ENCODE results near the gene MALL.
"Not testable (repeated sequence)": the region's sequence is repeated elsewhere in the genome, so short reads cannot be mapped to it uniquely, and the experiment has no call there.

MALL gene

DNA sequence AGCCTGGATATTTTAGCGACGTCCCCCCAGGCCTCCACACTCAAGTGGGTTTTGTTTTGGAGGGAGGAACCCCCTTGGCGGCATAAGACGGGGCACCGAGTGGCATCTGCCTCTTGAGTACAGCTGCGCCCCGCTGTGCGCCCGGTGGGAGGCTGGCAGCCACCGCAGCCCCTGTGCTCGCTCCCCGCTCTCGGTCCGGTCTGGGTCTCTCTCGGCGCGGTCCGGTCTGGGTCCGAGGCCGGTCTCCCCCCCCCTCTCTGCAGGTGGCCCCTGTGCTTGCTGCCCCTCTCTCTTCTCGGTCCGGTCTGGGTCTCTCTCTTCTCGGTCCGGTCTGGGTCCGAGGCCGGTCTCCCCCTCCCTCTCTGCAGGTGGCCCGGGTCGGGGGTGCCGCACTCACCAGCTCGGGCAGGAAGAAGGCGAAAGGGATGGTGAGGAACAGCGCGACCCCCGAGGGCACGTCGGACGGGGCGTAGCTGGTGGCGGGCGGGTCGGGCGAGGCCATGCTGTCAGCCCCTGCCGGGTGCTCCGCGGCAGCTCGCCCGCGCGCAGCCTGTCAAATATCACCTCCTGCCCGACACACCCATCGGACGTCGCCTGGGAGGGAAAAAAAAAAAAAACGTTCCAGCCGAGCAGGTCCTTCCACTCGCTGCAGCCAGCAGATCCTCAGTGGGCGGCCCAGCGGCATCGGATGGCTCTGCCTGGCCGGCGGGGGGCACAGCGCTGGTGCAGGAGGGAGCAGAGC, at the start of gene MALL:
Gene MALL (minus strand): TSS at position 532 of the 742 bp plus-strand sequence. CDS start 30 bp downstream, at position 502.
- DNase-seq (ENCODE audit: low read depth, low spot score): peak; percentile 82

DNA sequence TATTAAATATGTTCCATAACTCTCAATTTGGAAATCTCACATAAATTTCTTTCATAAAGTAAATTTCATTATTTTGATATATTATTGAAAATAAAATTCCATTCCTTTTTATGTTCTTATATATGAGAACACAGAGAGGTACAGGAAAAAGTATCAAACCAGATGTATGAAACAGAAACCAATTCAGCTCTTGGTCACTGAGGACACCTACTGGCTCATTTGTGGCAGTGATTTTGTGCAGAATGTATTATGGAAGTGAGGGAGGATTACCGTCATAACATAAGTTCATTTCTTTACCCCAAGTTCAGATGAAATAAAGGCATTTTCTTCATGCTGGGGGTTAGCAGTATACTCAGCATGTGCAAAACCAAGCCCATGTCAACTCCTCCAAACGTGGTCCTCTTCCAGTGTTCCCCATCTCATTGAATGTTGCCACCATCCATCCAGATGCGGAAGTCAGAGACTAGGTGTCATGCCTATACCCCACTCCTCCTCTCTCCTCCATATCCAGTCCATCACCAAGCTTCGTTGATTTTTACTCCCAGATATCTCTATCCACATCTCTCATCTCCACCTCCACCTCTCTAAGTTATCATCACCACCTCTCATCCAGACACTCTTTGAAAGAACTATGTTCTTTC, 41.7 kb upstream of the MALL start:
- no peak for DNase-seq (ENCODE audit: low read depth, low spot score)

DNA sequence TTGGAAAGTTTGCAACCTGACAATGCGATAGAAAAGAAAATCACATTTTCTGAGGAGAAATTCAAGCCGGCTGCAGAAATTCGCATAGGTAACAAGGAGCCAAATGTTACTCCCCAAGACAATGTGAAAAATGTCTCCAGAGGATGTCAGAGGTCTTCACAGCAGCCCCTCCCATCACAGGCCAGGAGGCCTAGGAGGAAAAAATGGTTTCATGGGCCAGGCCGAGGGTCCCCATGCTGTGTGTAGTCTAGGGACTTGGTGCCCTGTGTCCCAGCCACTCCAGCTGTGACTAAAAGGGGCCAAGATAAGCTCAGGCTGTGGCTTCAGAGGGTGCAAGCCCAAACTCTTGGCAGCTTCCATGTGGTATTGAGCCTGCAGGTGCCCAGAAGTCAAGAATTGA, 39.2 kb upstream of the MALL start:
- not testable (repeated sequence) for DNase-seq (ENCODE audit: low read depth, low spot score)

DNA sequence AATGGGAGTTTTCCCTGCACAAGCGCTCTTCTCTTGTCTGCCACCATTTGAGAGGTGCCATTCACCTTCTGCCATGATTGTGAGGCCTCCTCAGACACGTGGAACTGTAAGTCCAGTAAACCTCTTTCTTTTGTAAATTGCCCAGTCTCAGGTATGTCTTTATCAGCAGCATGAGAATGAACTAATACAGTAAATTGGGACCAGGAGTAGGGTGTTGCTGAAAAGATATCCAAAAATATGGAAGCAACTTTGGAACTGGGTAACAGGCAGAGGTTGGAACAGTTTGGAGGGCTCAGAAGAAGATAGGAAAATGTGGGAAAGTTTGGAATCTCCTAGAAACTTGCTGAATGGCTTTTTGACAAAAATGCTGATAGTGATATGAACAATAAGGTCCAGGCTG, 38.6 kb upstream of the MALL start:
- DNase-seq (ENCODE audit: low read depth, low spot score): not testable (repeated sequence)

DNA sequence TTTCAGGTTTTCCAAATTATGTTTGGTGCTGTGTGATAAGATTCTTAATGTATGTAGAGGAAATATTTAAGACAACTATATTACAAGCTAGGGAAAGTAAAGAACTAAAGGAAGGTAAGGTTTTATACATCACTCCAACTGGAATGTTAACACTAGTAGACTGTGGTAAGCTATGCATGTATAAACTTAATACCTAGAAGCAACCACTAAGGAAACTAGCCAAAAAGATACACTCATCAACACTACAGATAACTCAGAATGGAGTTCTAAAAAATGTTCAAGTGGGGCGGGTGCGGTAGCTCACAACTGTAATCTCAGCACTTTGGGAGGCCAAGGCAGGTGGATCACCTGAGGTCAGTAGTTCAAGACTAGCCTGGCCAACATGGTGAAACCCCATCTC, 37.8 kb upstream of the MALL start:
- DNase-seq (ENCODE audit: low read depth, low spot score): no peak

DNA sequence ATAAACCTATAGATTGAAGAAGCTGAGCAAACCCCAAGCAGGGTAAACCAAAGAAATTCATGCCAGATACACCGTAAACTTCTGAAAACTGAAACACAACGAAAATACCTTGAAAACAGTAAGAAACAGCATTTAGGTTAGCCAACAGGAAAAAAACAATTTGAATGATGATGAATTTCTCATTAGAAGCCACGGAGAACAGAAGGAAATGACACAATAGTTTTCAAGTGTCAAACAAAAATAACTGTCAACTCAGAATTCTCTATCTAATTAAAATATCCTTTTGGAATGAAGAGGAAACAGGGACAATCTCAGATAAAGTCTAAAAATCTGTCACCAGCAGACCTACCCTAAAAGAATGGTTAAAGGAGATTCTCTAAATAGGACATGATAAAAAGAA, 37.3 kb upstream of the MALL start:
- no peak for DNase-seq (ENCODE audit: low read depth, low spot score)

DNA sequence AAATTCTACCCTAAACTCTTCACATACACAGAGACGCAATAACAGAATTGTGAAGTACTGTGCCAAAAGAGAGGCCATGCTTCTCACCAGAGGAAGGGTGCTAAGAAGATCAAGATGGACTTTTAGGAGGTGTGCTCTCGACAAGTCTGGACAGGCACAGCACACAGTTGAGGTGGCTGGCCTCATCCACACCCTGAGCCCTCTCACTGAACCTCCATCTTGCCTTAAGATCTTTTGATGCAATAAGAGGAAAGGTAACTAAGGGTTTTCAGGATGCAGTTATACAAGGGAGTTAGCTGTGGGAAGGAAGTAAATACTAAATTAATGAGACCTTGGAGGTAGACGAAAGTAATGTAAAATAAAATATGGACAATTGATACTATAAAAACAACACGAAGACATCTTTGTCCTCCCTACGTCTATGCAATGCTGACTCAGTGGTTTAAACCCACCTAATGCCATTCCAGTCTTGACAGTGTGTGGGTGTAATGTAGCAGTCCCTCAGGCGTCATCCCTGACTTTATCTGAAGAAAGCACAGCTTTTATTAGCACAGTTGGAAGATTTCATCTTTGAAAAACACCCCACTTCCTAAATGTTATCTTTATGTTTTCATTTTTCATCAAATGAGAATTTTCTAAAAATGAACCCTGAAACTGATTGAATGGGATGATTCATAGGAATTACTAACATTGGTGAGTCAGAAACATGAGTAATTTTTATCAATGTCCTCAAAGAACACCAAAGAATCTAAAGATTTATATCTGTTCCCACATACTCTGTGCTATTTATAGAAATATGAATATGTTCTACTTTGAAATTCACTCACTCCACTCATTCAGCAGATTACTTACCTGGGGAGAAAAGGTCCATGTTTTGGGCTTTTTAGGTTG, 34.0 kb upstream of the MALL start:
- no peak for DNase-seq (ENCODE audit: low read depth, low spot score)

DNA sequence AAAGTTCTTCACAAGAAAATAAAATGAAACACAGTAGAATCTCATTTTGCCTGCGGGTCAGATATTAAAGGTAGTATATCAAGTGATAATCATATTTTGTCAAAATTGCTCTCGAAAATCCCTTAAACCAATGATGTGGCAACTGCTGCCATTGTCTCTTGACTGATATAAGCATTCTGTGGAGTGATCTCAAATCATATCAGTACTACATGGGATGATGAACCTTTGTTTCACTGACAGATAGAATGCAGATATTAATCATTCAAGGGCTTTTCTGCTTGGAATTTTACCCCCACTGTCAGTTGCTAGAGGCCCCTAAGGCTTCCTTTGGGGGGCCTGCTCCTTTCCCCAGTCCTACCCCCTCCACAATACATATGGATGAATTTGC, 31.3 kb upstream of the MALL start:
- DNase-seq (ENCODE audit: low read depth, low spot score): no peak

DNA sequence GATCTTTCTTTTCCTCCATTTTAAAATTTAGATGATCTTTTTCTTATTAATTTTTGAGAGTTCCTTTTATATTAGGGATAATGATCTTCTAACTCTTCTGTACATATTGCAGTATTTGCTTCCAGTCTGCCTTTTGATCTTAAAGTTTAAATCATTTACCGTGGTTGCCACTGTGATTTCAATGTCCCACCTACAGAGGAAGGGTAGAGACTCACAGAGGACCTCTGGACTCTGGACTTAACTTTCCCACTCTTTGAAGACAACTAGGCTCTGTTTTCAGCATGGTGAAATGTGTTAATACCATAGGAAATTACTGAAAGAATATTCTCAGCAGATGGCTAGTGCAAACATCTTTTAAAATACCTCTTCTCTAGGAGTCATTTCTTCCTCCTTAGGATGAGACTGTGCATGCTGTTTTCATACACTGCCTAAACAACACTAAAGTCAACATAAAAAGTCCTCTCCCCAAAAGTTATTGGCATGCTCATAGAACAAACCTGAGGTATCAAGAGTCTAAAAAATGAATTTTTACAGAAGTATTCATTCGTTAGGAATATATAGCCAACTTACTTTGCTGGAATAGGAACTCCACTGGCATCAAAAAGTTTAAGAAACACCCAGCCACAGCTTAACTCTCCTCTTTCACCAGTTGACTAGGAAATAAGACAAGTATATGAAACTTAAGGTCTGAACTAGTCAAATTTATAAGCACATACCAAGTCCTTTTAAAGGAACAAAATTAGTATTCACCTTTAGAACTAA, 30.7 kb upstream of the MALL start:
- no peak for DNase-seq (ENCODE audit: low read depth, low spot score)

DNA sequence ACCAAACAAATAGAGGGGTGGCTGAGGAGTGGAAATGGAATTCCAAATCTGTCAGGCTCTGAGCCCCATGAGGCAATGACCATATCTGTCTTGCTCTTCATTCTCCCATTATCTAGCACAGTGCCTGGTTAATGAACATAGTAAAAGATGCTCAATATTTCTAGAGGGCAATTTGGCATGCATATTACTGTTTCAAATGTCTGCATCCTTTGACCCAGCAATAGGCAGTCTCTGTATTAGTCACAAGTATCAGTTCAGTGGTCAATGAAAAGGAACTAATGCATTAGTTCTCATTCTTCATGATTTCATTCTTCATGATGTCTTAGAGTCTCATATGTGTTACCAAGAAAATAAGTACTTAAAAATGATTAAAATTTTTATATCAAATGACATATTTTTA, 28.4 kb upstream of the MALL start:
- no peak for DNase-seq (ENCODE audit: low read depth, low spot score)

DNA sequence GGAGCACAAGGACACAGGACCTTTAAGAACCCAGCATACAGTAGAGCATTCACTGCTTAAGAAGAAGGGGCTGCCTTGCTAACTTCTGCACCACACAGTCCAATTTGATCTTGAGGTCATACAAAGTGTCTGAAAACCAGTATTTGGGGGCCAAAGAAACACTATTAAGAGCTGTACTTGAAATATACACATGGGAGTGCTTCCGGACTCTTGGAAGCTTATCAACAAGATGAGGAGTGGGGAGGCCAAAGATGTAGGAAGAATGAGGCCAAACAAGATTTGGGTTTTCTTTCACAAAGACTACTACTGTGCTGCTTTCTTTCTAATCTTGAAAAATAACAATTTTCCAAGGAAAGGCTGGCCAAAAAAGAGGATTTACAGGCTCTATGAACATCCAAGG, 24.8 kb upstream of the MALL start:
- DNase-seq (ENCODE audit: low read depth, low spot score): no peak

DNA sequence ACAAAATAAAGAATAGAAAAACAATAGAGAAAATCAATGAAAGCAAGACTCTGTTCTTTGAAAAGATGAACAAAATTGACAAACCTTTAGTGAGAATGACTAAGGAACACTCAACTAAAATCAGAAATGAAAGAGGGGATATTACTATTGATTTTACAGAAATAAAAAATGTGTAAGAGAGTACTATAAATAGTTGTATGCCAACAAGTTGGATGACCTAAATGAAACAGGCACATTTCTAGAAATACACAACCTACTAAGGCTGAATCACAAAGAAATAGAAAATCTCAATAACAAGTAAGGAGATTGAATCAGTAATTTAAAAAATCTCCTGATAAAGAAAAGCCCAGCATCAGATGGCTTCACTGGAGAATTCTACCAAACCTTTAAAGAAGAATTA, 18.4 kb upstream of the MALL start:
- no peak for DNase-seq (ENCODE audit: low read depth, low spot score)

DNA sequence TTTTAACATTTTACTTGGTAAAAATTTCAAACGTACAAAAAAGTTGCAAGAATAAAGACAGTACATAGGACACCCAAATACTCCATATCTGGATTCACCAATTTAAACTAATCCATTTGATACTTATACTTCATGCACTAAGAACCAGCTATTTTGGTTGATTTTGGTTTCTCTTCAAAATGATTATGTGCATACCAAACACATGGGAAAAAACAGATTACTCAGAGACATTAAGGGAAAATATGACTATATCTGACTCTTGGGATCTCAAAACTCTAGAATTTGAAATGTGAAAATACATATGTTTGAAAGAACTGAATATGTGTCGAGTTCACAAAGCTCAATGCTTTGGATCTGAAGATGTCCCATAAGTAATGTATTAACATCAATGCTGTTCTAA, 15.5 kb upstream of the MALL start:
- DNase-seq (ENCODE audit: low read depth, low spot score): no peak

DNA sequence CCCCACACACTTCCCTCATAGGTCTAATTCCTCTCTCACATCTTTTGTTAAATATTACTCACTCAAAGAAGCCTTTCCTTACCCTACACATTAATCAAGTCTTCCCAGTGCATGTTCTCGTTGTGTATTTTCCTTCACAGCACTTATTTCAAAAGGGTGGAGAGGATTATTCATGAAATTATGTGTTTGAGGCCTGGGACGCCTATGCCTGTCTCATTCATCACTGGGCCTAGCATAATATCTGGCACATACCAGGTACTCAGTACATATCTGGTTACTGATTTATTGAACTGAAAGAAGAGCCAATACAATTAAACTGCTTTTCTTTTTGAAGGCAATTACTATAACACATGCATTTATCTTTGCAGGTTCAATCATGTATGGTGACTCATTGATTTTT, 15.1 kb upstream of the MALL start:
- no peak for DNase-seq (ENCODE audit: low read depth, low spot score)

DNA sequence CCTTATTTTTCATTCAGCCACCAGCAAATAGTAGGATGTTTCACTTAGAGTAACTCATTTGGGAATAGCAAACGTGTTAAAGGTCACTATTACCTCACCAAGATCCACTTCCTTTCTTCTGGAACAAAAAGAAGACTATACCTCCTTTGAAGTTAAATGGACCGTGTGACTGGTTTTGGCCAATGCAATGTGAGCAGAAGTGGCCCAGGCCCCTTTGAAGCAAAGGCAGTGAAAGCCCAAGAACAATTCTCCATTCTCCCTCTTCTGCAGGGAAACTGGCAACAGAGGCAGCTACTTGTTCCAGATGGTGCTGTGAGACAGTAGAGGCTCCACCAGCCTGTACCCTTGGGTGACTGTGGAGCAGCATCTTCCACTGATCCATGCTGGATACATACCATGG, 11.3 kb upstream of the MALL start:
- no peak for DNase-seq (ENCODE audit: low read depth, low spot score)

DNA sequence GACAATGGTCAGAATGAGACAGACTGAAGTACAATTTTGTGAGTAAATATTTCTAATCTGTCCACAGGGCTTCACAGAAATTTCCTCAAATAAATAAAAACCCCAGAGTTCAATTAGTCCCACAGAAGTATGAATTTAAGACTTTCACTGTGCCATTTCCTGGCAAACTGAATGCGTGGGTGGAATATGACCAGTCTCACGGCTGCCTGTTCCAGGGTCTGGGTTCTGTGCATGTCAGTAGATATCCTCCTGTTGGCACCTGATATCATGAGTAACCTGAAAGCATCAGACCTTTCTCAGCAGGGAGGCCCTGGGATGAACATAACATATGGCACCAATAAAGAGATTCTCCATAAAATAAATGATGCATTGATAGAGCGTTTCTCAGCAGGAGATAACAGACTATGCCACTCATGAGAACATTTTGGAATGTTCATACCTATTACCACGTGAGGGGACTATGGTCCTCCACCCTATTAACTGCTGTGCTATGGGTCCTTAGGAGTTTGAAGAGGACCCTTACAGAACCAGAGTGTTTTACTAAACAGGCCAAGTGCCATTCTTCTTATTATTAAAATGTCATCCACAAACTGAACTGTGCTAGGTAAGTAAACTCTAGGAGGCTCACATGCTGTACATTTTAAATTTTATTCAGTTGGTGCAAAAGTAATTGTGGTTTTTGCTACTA, 10.6 kb upstream of the MALL start:
- DNase-seq (ENCODE audit: low read depth, low spot score): no peak

DNA sequence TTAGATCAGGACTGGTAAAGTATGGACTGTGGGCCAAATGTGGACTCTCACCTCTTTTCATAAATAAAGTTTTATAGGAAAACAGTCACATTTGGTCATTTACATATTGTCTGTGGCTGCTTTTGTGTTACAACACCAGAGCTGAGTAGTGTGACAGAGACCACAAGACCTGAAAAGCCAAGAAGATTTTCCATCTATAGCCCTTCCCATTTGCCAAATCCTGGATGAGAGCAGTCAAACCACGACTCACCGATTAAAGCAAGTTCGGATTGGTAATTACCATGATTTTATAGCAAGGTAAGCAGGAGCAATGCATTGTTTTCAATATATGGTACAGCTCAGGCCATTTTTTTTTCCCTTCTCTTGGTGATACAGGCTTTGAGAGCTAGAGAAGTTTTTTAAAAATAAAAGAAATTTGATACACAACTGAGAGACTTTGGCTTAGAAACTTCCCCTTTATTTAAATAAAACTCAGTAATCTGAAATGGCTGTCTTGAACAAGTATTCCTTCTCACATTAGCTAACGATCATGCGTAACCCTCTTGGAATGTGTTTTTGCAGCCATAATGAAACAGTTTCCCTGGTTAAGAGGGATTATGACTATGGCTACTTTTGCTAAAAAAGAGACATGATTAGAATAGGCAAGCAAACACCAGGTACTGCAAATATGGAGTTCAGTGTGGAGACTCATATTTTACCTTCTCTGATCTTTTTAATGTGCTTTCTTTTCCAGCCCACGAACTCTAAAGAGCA, 9.5 kb upstream of the MALL start:
- DNase-seq (ENCODE audit: low read depth, low spot score): no peak

DNA sequence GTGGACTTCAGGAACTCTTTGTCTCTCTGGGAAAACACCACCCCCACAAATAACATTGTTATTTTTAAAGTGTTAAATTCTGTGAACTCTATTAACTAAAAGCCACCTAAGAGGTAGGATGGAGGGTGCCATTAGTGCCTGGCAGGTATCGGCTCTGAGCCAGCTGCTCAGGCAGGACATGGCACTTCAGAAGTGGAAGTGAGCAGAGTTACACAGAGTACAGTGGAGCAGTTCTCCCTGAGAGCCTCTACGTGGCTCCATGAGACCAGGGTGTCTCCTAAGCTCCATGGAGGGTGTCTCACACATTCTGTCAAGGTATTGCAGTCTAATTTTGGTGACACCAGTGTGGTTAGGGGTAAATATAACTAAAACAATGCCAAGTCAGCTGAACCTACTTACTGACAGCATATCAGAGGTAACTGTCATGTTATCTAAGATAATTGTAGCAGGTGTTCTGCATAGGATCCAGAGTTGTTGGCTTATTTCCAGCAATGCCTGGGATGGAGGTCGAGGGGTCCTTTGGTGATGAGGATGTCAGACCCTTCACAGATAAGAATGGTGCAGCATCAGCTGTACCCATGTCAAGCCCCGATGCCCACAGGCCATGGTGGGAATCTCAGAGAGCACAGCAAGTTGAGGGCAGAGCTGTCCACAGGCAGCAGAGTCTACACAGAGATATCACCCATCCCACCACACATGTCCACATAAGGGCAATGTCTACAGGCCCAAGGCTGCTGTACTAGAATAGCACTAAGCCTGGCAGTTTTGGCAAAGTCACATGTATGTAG, 8.6 kb upstream of the MALL start:
- no peak for DNase-seq (ENCODE audit: low read depth, low spot score)

DNA sequence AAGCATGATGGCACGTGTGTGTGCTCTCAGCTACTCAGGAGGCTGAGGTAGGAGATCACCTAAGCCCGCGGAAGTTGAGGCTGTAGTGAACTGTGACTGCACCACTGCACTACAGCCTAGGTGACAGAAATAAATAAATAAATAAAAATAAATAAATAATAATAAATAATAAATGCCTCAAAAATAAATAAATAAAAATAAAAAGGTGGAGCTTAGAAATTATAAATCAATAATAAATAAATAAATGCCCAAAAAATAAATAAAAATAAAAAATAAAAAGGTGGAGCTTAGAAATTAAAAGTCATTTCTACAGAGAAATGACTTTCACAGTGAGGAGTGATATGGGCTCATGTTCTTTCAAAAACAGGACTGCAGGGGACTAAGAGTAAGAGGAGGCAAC, 6.0 kb upstream of the MALL start:
- DNase-seq (ENCODE audit: low read depth, low spot score): no peak

DNA sequence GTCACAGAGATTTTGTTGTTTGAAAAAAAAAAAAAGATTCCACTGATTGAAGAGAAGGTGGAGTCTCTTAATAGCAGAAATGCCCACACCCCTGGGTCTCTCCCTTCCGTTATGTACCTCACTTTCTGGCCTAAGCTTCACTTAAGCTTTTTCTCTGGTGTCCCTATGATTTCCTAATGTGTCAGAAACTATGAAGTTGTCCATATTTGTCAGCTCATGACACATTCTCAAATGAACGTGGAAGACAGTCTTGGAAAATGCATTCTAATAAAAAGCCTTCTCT, 5.4 kb upstream of the MALL start:
- DNase-seq (ENCODE audit: low read depth, low spot score): no peak
